Right lobe of liver (tissue), 6 donors: ENCODE measurements around the gene CNTN6. TPM values are rescaled to one million over a fixed set of nuclear protein-coding genes. Genes with fewer than 3 reads are reported as not detected.

Experiments
- ATAC-seq, 4 donors: fragments of 200-7000 bp; cut with Tn5 transposase; one replicate each; pipeline ENCODE4 v1.9.1; 2020; ENCODE audit warnings: mild to moderate bottlenecking in 4 of 4, moderate library complexity in 4 of 4
- DNase-seq, 3 donors: peaks; one replicate each; pipeline ENCODE4 v3.0.0-alpha.2; 2020
- H3K27ac ChIP-seq, 3 donors: fragments of 200-600 bp; one replicate each; pipeline ENCODE4 v1.8.0; 2022
- H3K27me3 ChIP-seq, 2 donors: fragments of 200-600 bp; one replicate each; pipeline ENCODE4 v1.8.0; 2022
- H3K36me3 ChIP-seq, 4 donors: fragments of 200-600 bp; sonication (generic) in 1 of 4; one replicate each; pipeline versions ENCODE4 v1.5.1 to v1.8.0; 2017 to 2022; ENCODE audit warnings: control low read depth in 1 of 4
- H3K4me1 ChIP-seq, 4 donors: fragments of 200-600 bp; sonication (generic) in 1 of 4; one replicate each; pipeline versions ENCODE4 v1.5.1 to v1.8.0; 2017 to 2022; ENCODE audit warnings: control low read depth in 1 of 4
- H3K4me3 ChIP-seq, 3 donors: fragments of 200-600 bp; one replicate each; pipeline ENCODE4 v1.8.0; 2022
- H3K9me3 ChIP-seq, 4 donors: fragments of 200-600 bp; sonication (generic) in 1 of 4; one replicate each; pipeline versions ENCODE4 v1.5.1 to v1.8.0; 2017 to 2022; ENCODE audit warnings: control low read depth in 1 of 4
- POLR2A ChIP-seq: fragments of 450-650 bp; IDR thresholded peaks from one replicate; pipeline ENCODE4 v1.6.1; 2017; ENCODE audit warnings: antibody characterized with exemption, mild to moderate bottlenecking
- WGBS: methylation state at CpG from one replicate; pipeline ENCODE4 v1.1.6; 2018; ENCODE audit warnings: low coverage, low lambda C conversion rate; ENCODE audit not compliant: insufficient coverage; ENCODE audit errors: missing lambda C conversion rate; 5-methylcytosine and 5-hydroxymethylcytosine counted together
- intact Hi-C, 2 donors: fragments of 100-400 bp; cut with DNase I; formaldehyde crosslinking; loops; one replicate each; pipeline versions ENCODE4 v1.11.2 to v1.14.1; 2022
- total RNA-seq, 6 experiments: library from RNA; depleted of rRNA in 2 of 6; stranded (reverse); fragments of >200 nt in 2 of 6; fragmentation: NEBNext Ultra II Directional in 3 of 6; extraction: Animal tissue kit (Norgen Biotek cat#: 25700) in 3 of 6; gene quantifications; one replicate each; pipeline versions ENCODE4 v1.1.0 to v1.2.4, GENCODE V29; 2016 to 2023
- TF ChIP-seq, protein P1 (sequence below), 4 donors: fragments of 200-600 bp in 3 of 4; fragments of 450-650 bp in 1 of 4; IDR thresholded peaks; one replicate each; pipeline versions ENCODE4 v1.5.1 to v1.8.0; 2016 to 2022; ENCODE audit warnings: antibody characterized with exemption in 4 of 4, mild to moderate bottlenecking in 2 of 4
- donor health status: DM: no; HTN: yes; CAD: no.
- donor health status: DM: no; HTN: no; CAD: no.
- donor health status: DM: no; HTN: no; CAD: no.
- donor health status: DM: no; HTN: yes; CAD: no.
- donor health status: DM: no; HTN: yes; CAD: no.

CNTN6 gene
- total RNA-seq, 6 experiments from 2014 or later, result not detected

DNA sequence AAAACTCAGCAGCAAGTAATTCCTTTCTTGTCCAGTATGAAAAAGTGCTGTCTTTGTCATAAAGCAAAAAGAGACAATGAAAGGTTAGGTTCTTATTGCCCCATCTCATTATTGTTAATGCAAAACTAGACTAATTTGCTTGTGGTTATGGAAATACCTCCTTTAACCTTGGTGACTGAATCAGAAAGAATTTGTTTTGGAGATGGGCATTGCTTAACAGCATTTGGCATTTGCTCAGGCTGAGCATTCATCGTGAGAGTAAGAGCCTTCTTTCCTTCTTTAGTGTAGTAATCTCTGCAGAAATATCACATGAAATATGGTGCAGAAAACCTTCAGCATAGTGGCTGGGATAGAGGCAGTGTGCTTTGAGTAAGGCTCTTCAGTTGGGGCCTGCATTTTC, 103.1 kb downstream of the CNTN6 start:
- WGBS, result 33% methylated on average over 1 of the region's 1 CpG
- intact Hi-C loops, result no loop called here
- Histone ChIP-seq H3K4me1 (no peaks in the 10 kb centered on the region), H3K27me3 (no peaks in the 10 kb centered on the region), H3K36me3 (no peaks in the 10 kb centered on the region), H3K4me3 (no peak overlapping the region), H3K9me3 (no peaks in the 10 kb centered on the region), H3K27ac (no peak overlapping the region)
- DNase-seq, result no peak
- no peak for ATAC-seq
- TF ChIP-seq, protein P1, sequence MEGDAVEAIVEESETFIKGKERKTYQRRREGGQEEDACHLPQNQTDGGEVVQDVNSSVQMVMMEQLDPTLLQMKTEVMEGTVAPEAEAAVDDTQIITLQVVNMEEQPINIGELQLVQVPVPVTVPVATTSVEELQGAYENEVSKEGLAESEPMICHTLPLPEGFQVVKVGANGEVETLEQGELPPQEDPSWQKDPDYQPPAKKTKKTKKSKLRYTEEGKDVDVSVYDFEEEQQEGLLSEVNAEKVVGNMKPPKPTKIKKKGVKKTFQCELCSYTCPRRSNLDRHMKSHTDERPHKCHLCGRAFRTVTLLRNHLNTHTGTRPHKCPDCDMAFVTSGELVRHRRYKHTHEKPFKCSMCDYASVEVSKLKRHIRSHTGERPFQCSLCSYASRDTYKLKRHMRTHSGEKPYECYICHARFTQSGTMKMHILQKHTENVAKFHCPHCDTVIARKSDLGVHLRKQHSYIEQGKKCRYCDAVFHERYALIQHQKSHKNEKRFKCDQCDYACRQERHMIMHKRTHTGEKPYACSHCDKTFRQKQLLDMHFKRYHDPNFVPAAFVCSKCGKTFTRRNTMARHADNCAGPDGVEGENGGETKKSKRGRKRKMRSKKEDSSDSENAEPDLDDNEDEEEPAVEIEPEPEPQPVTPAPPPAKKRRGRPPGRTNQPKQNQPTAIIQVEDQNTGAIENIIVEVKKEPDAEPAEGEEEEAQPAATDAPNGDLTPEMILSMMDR (IDR thresholded peaks at IDR 0.05), result no peak
- no peak for TF ChIP-seq POLR2A

DNA sequence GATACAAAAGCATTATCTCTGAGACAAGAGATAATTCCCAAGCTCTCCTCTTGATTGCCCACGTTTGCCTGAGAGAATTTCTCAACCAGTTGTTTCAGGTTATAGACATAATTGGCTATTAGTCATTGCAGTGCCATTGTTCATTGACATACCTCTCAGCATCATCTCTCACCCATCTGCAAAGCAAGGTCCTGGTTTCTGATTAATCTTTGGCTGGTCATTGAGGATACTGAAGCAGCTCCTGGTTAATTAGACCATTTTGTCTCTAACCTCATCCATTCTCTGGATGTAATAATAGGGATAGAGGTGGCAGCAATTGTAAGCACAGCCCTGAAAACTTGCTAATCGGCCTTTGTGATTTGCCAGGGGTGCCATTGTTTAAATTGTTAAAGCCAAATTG, 104.2 kb downstream of the CNTN6 start:
- intact Hi-C loops, result no loop called here
- Histone ChIP-seq H3K4me3 (no peak overlapping the region), H3K36me3 (no peaks in the 10 kb centered on the region), H3K27me3 (no peaks in the 10 kb centered on the region), H3K27ac (no peak overlapping the region), H3K4me1 (no peaks in the 10 kb centered on the region), H3K9me3 (no peaks in the 10 kb centered on the region)
- ATAC-seq, result no peak
- TF ChIP-seq, protein P1 (IDR thresholded peaks at IDR 0.05), result no peak
- no peak for TF ChIP-seq POLR2A
- WGBS, result 11% methylated on average over 2 of the region's 2 CpGs
- DNase-seq, result no peak

DNA sequence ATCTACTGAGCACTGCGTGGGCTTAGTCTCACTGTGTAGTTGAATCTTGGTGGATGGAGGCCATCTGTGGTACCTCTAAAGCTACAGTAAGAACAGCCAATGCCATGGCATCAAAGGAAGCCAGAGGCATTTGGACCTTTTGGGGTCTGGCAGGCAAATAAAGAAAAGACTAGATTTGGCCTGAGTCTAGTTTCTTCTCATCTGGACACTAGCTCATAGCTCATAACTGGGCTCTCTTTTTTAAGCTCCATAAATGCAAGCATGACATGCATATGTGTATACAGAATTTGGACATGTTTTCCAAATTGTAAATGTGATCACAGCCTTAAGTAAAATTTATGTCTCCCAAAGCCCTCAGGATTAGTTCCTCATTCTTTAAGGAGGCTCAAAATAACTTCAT, 107.5 kb downstream of the CNTN6 start:
- WGBS, result 20% methylated on average over 1 of the region's 1 CpG
- Histone ChIP-seq H3K9me3 (no peaks in the 10 kb centered on the region), H3K4me1 (no peaks in the 10 kb centered on the region), H3K4me3 (no peak overlapping the region), H3K27me3 (no peaks in the 10 kb centered on the region), H3K36me3 (no peaks in the 10 kb centered on the region), H3K27ac (no peak overlapping the region)
- ATAC-seq (no peak), DNase-seq (no peak)
- TF ChIP-seq, protein P1 (IDR thresholded peaks at IDR 0.05), result no peak
- no peak for TF ChIP-seq POLR2A
- intact Hi-C loops, result no loop called here

DNA sequence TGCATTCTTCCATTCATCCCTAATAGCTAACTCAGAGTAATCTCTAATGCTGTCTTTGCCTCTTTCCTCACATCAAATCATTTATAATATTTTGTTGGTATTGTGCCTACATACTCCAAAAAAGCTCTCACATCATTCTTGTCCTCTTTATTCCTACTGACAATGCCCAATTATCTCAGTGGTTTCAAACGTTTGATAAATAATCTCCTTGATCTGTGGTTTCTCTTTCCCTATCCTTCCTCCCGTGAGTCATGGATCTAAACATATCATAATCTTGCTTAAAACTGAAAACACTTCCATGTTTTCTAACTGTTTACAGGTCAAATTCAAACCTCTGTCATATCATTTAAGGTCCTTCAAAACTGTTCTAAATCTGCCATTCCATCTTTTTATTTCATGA, 115.1 kb downstream of the CNTN6 start:
- no peak overlapping the region for H3K4me3 ChIP-seq
- DNase-seq, result no peak
- no peaks in the 10 kb centered on the region for H3K36me3 ChIP-seq
- 20% methylated on average over 2 of the region's 2 CpGs for WGBS
- H3K27me3 ChIP-seq, result no peaks in the 10 kb centered on the region
- no peaks in the 10 kb centered on the region for H3K4me1 ChIP-seq
- no peaks in the 10 kb centered on the region for H3K9me3 ChIP-seq
- intact Hi-C loops, result no loop called here
- no peak overlapping the region for H3K27ac ChIP-seq
- no peak for ATAC-seq
- TF ChIP-seq, protein P1 (IDR thresholded peaks at IDR 0.05), result no peak
- TF ChIP-seq POLR2A, result no peak

DNA sequence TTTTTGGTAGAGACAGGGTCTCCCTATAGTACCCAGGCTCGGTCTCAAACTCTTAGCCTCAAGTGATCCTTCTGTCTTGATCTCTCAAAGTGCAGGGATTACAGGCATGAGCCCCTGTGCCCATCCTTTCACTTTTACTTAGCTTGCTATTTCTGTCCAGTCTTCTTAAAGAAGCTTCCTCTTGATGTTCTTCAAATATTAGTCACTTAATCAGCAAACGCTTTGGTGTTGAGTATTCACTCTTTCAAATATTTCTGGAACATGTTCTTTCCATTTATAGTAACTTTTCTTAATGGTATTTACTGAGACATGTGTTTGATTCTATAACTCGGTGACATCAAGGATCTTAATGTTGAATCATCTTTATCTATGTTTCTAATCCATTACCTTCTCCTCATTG, 122.1 kb downstream of the CNTN6 start:
- WGBS, result 29% methylated on average over 3 of the region's 3 CpGs
- DNase-seq (no peak), ATAC-seq (no peak)
- Histone ChIP-seq H3K4me3 (no peak overlapping the region), H3K27me3 (no peaks in the 10 kb centered on the region), H3K36me3 (no peaks in the 10 kb centered on the region), H3K4me1 (no peaks in the 10 kb centered on the region), H3K9me3 (no peaks in the 10 kb centered on the region), H3K27ac (no peak overlapping the region)
- TF ChIP-seq, protein P1 (IDR thresholded peaks at IDR 0.05), result no peak
- no peak for TF ChIP-seq POLR2A
- intact Hi-C loops, result no loop called here
